Activated CD8-positive, alpha-beta memory T cell treated with anti-CD3 and anti-CD28 coated beads, Interleukin-2, amount 50 U/mL, for 1 hour (primary cell): ENCODE measurements around the gene SPATA19.

Source experiments
- DNase-seq: peaks from one replicate; pipeline ENCODE4 v3.0.0-alpha.2; 2020; ENCODE audit errors: extremely low read depth

The SPATA19 gene

GRCh38 chr11:133818302-133818701, 27.0 kb downstream of the SPATA19 start:
- DNase-seq: no peak

DNA sequence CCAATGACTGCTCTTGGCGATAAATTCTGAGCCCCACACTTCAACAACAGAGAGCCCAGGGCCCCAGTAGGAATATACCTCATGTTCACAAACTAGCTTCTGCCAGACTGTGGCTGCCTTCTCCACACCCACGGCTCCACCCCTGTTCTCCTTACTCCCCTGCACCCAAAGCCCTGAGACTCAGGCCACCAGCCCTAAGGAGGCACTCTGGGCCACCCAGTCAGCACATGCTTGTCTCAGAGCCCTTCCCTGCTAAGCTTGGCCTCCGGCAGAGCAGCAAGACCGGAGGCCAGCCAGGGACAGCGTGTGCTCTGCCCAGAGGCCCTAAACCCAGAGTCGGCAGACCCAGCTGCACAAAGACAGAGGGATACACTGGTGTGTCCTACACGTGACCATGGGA, 27.9 kb downstream of the SPATA19 start:
- DNase-seq: no peak

- DNase-seq: no peak
Observed at GRCh38 chr11:133816146-133816870, 29.0 kb downstream of the SPATA19 start.

GRCh38 chr11:133815636-133816035, 29.7 kb downstream of the SPATA19 start:
- DNase-seq: no peak

GRCh38 chr11:133814588-133815100, 30.7 kb downstream of the SPATA19 start:
- no peak for DNase-seq

DNA sequence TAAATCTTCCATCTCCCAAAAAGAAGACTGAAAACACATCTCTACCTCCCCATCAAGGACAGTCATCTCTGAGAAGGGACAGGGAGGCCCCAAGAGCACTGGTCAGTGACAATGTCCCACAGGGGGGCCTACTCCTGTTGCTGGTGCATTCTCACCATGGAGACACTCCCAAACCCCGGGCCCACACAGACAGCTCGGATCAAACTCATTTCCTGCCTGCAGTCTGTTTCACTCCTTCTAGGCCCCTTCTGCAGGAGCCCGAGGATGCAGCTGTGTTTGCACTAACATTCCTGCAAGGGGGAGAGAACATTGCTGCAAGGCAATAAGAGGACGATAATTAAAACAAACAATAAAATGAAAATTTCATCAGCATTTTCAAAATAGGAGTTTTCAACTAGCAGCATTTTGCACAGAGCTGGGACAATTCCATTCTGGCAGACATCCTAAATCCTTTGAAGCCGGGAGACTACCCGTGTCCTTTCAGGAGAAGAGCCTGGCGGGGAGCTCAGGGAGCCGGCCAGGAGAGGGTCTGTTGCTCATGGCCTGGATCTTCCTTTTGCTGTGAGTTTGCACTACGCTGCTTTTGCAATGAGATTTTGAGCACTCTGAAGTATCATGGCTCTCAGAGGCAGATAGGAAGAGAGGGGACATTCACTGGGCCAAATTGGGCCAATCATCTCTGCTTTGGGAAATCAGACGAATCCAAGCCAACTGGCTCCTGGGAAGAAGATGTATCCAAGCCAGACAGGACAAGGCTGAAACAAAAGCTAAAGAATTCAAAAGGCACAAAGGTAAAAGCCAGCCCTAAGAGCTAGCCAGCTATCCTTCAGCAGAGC, 33.2 kb downstream of the SPATA19 start:
- no peak for DNase-seq

- DNase-seq: no peak
Observed at GRCh38 chr11:133810766-133811165, 34.5 kb downstream of the SPATA19 start.

DNA sequence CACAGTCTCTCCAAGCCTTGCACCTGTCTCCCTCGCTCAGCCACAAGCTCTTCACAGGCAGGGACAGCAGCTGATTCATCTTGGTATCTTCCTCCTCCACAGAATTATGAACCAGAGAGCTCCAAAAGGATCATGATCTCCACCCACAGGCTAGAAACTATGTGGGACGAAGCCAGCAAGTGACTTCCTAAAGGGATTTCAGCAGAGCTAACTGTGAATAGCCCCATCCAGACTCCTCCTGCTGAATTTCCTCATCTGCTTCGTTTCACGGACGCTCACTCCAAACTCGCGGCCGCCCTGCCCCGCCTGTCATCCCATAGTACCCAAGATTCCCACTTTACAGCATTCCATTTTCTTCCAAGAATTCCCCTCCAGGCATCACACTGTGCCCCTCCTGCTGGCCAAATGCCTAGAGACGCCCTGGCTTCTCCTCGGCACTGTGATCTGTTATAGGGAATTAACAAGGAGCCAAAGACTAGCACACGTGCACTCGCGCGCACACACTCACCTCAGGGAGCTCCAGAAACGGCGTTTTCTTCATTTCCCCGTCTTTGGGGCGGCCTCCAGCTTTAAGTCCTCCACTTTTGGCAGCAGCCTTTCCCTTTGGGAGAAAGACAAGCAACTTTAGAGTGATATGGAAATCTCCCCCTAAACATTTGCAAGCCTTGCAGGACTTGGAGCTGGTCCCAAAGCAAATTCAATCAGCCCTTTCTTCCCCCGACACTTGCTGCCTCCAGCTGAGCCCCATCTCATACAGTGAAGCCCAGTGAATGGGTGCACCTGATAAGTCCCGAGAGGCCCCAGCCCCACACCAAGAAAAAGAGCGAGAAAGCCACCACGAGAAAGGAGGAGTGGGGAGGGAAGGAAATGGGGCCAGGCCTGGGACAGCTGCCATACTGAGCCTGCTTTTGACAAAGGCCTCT, 35.5 kb downstream of the SPATA19 start:
- DNase-seq: no peak

GRCh38 chr11:133808393-133809140, 36.7 kb downstream of the SPATA19 start:
- no peak for DNase-seq

GRCh38 chr11:133803026-133803425, 42.3 kb downstream of the SPATA19 start:
- no peak for DNase-seq

DNA sequence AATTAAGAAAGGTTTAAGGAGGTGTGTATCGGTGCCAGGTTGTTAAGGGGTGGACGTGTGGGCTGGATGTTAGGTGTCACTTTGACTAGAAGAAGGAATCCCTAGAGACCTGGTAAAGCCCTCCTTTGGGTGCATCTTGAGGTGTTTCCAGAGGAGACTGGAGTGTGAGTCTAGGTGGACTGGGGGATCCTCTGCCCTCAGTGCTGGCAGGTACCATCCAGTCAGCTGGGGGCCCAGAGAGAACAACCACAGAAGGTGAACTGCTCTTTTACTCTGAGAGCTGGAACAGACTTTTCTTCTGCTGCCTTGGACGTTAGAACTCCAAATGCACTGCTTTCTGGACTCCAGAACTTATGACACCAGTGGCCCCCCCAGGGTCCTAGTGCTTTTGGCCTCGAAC, 44.0 kb downstream of the SPATA19 start:
- DNase-seq: no peak

DNA sequence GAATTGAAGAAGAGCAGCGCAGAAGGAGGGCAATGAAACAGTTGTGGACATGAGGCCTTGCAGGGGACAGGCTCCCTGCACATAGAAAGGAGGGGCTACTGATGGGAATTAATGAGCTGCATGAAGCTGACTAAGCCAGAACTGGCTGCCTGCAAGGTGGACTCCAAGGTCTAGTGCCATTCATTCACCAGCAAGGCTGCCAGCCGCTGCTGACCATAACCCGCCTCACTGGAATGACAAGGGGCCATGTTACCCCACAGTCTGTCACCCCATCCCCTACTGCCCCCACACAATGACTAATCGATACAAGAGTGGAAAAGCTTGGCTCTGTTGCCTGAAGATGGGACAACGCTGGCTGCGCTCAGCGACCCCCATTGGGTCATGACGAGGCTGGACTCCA, 44.6 kb downstream of the SPATA19 start:
- no peak for DNase-seq

DNA sequence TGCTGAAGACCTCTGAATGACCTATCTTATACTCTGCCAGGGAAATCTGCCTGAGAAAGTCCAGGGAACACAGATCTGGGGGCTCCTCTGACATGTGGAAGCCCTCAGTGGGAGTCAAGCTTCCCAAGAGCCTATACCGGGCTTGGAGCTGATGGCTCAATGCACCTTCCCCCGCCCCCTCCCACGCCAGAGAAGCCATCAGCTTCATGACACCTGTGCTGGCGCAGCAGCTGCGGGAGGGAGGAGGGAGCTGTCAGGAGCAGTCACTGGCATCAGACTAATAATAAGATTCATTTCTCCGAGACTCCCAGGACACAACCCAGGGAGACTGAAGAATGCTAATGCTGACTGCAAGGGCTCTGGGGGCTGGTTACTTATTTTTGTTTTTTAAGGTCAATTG, 47.8 kb downstream of the SPATA19 start:
- no peak for DNase-seq

GRCh38 chr11:133796043-133796795, 49.1 kb downstream of the SPATA19 start:
- no peak for DNase-seq

- DNase-seq: no peak
Observed at GRCh38 chr11:133795088-133795487, 50.2 kb downstream of the SPATA19 start.

GRCh38 chr11:133794205-133794604, 51.1 kb downstream of the SPATA19 start:
- no peak for DNase-seq

- no peak for DNase-seq
Observed at GRCh38 chr11:133793271-133794035, 51.9 kb downstream of the SPATA19 start.

DNA sequence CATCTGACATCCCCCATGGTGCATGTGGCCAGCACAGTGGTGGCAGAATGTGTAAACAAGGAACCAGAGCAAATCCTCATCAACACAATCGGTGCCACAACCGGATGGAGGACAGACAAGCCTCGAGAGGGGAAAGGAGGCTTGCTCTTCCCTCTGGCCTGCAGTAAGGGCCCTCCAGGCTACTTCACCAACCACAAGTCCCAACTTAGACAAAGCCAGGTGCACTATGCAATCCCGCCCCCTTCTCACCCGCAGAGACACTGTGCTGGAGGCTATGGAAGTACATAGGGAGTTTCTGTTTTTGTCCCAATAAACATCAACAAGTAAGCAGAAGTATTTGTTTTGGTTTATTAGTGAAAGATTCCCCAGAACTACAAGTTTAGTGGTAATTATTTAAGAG, 54.3 kb downstream of the SPATA19 start:
- DNase-seq: no peak
